H1 (cell line): ENCODE data around the gene SRM. TPM values are rescaled to one million over a fixed set of nuclear protein-coding genes. Genes with fewer than 3 reads are reported as not detected.

Source experiments
- EZH2 ChIP-seq: fragments of 200-600 bp; sonication (generic); IDR thresholded peaks from 2 replicates; pipeline ENCODE4 v1.7.1; 2012; ENCODE audit warnings: low read depth, mild to moderate bottlenecking, moderate library complexity, low read length, inconsistent platforms; ENCODE audit not compliant: severe bottlenecking
- TBP ChIP-seq: IDR thresholded peaks from 2 replicates; pipeline ENCODE4 v1.6.1; 2011; ENCODE audit warnings: low read depth, low read length, improper control_type of control experiment
- polyA plus RNA-seq, 7 experiments: library from polyadenylated mRNA; depleted of rRNA in 3 of 7; stranded (reverse) in 5 of 7; unstranded in 2 of 7; fragments of >200 nt in 5 of 7; fragments of 200-250 nt in 2 of 7; gene quantifications; 1 replicate in 5 of 7; 2 replicates in 1 of 7; 4 replicates in 1 of 7; pipeline versions ENCODE4 v1.2.1 to v1.2.3, GENCODE V29; 2011 to 2013; ENCODE audit warnings: missing spikeins in 2 of 7, mixed read lengths in 2 of 7
- total RNA-seq: library from RNA; stranded (reverse); fragmentation: NEBNext Ultra II Directional; extraction: Animal tissue kit (Norgen Biotek cat#: 25700); gene quantifications from 2 replicates; pipeline ENCODE4 v1.2.1, GENCODE V29; 2021

The SRM gene
- total and polyA plus RNA-seq, 2 of the 8 experiments (the other 6 are each of a cell fraction or from before 2014, with no cell fraction given): 110 to 208 TPM

- no peak for TF ChIP-seq EZH2
- TF ChIP-seq TBP: no peak
Observed at GRCh38 chr1:11052839-11053757, 6.7 kb downstream of the SRM start (continued).
